HPDE6-E6E7 (cell line): ENCODE data around the gene MEI1.

ENCODE experiments used
- DNase-seq: peaks from one replicate; pipeline ENCODE4 v3.0.0; 2011; ENCODE audit warnings: missing footprints; ENCODE audit errors: extremely low spot score

Gene MEI1

GRCh38 chr22:41746567-41747400 is 47.5 kb downstream of the MEI1 start:
- DNase-seq = peak; percentile 66

- DNase-seq = no peak
These were observed 53.0 kb downstream of the MEI1 start for GRCh38 chr22:41752011-41752970.

- DNase-seq = no peak
These were observed 54.7 kb downstream of the MEI1 start for GRCh38 chr22:41753984-41754383.

DNA sequence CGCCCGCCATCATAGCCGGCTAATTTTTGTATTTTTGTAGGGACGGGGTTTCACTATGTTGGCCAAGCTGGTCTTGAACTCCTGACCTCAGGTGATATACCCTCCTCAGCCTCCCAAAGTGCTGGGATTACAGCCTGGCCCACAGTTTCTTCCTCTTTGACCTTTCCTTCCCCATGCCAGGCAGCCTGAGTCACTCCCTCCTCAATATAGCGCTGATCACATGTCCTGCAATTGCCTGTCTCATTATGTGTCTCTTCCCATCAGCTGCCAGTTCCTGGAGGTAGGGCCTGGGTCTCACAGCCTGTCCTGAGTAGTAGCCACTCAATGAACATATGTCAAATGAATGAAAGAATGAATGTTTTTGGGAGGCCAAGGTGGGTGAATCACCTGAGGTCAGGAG is 58.2 kb downstream of the MEI1 start:
- DNase-seq = no peak

DNA sequence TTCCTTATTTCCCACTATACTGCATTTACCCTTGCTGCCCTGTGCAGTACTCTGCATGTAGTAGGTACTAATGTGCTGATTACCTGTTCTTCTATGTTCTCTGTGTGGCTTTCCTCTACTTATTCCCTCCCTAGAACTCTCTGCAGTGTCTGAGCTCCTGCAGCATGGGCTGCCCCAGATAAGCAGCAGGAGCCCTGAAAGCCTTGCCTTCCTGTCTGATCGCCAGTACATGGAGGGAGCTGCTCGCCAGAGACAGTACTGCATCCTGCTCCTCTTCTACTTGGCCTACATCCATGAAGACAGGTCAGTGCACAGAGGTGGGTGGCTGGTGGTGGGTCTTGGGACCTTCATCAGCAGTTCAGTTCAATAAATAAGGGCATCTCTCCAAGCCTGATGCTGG is 58.9 kb downstream of the MEI1 start:
- DNase-seq = no peak

- DNase-seq = no peak
These were observed 63.9 kb downstream of the MEI1 start for GRCh38 chr22:41762980-41763779.

DNA sequence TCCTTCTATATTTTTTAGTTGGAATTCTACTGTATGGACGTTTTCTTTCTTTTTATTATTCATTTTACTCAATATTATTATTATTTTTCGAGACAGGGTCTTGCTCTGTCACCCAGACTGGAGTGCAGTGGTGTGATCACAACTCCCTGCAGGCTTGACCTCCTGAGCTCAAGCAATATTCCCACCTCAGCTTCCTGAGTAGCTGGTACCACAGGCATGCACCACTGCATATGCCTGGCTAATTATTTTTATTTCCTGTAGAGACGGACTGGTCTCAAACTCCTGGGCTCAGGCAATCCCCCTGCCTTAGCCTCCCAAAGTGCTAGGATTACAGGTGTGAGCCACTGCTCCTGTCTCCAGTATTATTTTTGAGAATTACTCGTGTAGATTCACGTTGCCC is 67.2 kb downstream of the MEI1 start:
- no peak for DNase-seq

DNA sequence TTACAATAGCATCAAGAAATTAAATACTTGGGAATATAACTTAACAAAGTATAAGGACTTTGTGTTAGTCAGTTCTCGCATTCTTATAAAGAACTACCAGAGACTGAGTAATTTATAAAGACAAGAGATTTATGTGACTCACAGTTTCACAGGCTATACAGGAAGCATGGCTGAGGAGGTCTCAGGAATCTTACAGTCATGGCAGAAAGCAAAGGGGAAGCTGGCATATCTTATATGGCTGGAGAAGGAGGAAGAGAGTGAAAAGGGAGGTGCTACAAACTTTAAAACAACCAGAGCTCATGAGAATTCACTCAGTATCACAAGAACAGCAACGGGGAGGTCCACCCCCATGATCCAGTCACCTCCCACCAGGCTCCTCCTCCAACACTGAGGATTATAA is 69.1 kb downstream of the MEI1 start:
- no peak for DNase-seq

GRCh38 chr22:41770715-41771468 is 71.6 kb downstream of the MEI1 start:
- no peak for DNase-seq

- DNase-seq = no peak
These were observed 72.9 kb downstream of the MEI1 start for GRCh38 chr22:41772198-41772597.

DNA sequence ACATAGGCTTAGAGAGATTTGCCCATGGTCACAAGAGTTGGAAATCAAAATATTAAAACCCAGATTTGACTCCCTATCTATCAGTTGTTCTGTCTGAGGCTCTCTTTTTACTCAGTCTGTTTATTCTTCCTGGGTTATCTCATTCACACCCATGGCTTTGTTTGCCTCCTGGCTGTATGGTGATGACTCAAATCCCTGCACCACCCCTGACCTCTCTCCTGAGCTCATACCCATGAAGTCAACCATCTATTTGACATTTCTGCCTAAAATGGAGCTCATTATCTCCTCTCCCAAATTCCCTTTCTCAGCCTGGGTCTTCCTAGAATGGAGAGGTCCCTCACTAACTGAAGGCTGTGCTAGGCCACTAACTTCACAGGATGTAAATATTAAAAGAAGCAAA is 73.3 kb downstream of the MEI1 start:
- peak; percentile 54 for DNase-seq

DNA sequence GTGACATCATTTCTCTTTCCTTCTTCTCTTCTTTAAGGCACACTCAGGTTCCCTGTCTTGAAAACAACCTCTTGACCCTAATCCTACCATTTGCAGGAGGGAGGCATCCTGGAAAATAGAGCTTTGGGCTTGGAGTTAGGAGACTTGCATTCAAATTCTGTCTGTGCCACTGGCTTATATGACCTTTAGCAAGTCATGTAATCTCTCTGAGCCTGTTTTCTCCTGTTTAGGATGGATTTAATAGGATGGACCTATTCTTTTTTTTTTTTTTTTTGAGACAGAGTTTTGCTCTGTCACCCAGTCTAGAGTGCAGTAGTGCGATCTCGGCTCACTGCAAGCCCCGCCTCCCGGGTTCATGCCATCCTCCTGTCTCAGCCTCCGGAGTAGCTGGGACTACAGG is 76.0 kb downstream of the MEI1 start:
- DNase-seq = no peak

DNA sequence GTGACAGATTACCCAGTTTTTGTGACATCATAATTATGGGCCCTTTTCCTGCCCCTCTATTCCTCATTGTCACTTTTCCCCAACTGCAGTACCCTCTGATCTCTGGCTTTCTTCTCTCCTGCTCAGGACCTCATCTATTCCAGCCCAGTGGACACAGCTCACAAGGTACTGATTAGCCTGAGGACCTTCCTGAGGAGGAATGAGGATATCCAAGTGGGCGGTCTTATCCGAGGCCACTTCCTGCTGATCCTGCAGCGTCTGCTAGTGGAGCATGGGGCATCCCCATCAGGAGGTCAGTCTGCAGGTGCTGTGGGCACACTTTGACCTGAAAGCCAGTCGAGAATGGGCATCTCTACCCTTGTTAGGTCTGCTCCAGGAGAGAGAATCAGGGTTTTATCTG is 76.7 kb downstream of the MEI1 start:
- no peak for DNase-seq

DNA sequence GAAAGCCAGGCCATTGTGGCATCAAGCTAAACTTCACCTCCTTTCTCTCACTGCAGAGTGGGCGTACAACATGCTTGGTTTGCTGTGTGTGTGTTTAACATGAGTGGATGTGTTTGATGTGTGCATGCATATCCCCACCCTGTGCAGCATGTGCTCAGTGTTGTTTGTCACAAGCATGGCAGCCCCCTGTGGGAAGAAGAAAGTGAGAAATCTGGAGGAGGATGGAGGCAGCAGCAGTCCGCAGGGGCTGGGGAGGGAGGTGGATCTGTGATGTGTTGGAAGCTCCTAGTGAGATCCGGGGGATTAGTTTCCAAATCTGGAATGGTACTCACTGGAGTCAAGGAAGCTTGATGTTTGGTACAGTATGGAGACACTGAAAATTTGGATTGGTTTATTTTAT is 77.1 kb downstream of the MEI1 start:
- no peak for DNase-seq

DNA sequence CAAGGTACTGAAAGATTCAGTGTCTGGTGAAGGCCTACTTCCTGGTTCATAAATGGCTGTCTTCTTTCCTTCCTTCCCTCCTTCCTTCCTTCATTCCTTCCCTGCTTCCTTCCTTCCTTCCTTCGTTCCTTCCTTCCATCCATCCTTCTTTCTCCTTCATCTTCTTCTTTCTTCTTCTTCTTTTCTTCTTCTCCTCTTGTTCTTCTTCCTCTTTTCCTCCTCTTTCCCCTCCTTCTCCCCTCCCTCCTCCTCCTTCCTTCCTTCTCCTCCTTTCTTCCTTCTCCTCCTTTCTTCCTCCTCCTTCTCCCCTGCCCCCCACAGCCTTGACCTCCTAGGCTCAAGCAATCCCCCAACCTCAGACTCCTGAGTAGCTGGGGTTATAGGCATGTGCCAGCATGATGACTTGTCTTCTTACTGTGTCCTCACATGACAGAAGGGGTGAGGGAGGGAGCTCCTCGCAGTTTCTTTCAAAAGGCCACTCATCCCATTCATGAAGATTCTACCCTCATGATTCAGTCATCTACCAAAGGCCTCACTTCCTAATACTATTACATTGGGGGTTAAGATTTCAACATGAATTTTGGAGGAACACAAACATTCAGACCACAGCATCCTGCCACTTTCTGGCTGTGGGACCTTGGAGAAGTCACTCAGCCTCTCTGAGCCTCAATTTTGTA is 78.6 kb downstream of the MEI1 start:
- no peak for DNase-seq

DNA sequence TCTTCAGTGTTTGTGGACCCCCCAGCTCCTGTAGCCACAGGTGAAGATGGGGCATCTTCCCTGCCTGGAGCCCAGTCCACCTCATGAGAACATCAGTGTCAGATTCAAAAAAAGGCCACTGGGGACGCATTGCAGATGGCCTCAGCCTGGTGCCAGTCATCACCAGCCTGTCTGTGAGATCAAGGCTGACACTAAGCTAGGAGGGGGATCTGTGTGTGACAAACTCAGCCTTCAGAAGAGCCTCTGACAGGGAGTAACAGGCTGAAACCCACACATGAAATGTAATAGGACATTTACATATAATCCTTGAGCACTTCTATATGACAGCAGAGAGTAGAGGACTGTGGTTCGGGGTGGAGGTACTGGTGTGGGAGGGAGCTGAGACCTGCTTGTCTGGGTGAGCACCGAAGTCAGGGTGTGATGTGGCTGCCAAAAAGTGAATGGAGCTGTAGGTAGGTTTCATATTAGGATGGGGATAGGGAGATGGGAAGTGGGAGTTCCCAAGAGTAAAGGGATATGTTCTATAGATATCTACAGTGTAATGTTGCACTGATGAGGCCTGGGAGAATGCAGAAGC is 80.7 kb downstream of the MEI1 start:
- no peak for DNase-seq

- no peak for DNase-seq
These were observed 81.6 kb downstream of the MEI1 start for GRCh38 chr22:41780746-41781505.

GRCh38 chr22:41781507-41781906 is 82.2 kb downstream of the MEI1 start:
- DNase-seq = no peak

DNA sequence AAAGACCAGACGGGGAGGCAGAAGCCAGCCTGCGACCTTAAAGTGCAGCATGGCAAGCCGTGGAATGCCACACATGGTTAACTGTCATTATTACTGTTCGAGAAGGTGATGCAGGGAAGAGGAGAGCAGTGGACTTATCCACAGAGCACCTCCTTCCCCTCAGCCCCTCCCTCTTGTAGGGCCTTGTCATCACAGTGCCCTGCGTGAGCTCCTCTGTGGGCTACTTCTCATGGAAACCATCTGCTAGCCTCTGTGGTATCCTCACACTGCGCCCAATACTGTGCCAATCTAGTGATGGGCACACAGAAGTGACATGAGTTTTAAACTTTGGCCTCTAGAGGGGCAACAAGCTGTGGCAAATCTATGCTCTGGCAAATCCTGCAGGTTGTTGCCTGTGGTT is 83.0 kb downstream of the MEI1 start:
- DNase-seq = no peak

DNA sequence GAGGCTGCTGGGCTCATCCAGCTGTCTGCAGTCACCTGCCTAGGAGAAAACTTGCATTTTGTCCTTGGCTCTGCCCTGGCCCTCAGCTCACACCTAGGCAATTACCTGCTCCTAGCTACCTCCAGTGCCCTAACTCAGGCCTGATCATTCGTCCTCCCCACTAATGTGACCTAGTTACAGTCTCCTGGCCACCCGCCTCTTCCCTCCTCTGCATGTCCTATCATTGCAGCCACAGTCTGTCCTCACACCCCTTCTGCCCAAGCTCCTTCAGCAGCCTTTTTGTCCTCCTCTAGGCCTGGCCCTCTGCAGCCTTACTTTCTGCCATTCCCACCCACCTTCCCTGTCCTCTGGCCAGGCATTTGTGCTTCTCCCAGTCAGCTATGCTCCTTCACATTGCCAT is 83.4 kb downstream of the MEI1 start:
- DNase-seq = no peak
